HEK293 (cell line): ENCODE data around the gene RIMS4.

ENCODE experiments used
- GLI2 ChIP-seq: fragments of 450-650 bp; formaldehyde crosslinking; IDR thresholded peaks from 2 replicates; pipeline ENCODE4; 2017; ENCODE audit warnings: missing biosample characterization, missing genetic modification characterization, low read depth, borderline replicate concordance
- HOXC10 ChIP-seq: sonication (generic); formaldehyde crosslinking; IDR thresholded peaks from 2 replicates; pipeline ENCODE4 v1.8.1; 2023; ENCODE audit warnings: mild to moderate bottlenecking, missing genetic modification reagents
- HOXD13 ChIP-seq: sonication (generic); formaldehyde crosslinking; IDR thresholded peaks from 2 replicates; pipeline ENCODE4 v1.8.0; 2022; ENCODE audit warnings: missing genetic modification reagents, borderline replicate concordance
- KLF7 ChIP-seq: fragments of 450-650 bp; formaldehyde crosslinking; IDR thresholded peaks from 2 replicates; pipeline ENCODE4 v1.5.1; 2016; ENCODE audit warnings: missing biosample characterization, missing genetic modification characterization, borderline replicate concordance
- KLF8 ChIP-seq: fragments of 450-650 bp; formaldehyde crosslinking; IDR thresholded peaks from 2 replicates; pipeline ENCODE4 v1.5.1; 2016; ENCODE audit warnings: missing biosample characterization, missing genetic modification characterization
- OVOL3 ChIP-seq: fragments of 450-650 bp; formaldehyde crosslinking; IDR thresholded peaks from 2 replicates; pipeline ENCODE4 v1.5.1; 2016; ENCODE audit warnings: missing biosample characterization, missing genetic modification characterization
- REPIN1 ChIP-seq: fragments of 450-650 bp; formaldehyde crosslinking; IDR thresholded peaks from 2 replicates; pipeline ENCODE4 v1.5.1; 2017; ENCODE audit warnings: missing biosample characterization, missing genetic modification characterization, low read depth
- SP3 ChIP-seq: fragments of 450-650 bp; formaldehyde crosslinking; IDR thresholded peaks from 2 replicates; pipeline ENCODE4 v1.5.1; 2016; ENCODE audit warnings: missing biosample characterization, missing genetic modification characterization
- SP7 ChIP-seq: fragments of 450-650 bp; formaldehyde crosslinking; IDR thresholded peaks from 2 replicates; pipeline ENCODE4 v1.5.1; 2016; ENCODE audit warnings: missing biosample characterization, missing genetic modification characterization
- ZBTB44 ChIP-seq: fragments of 450-650 bp; IDR thresholded peaks from 2 replicates; pipeline ENCODE4 v1.5.1; 2018; ENCODE audit warnings: missing biosample characterization, mild to moderate bottlenecking, missing genetic modification characterization
- ZBTB48 ChIP-seq: fragments of 450-650 bp; formaldehyde crosslinking; IDR thresholded peaks from 2 replicates; pipeline ENCODE4 v1.5.1; 2016; ENCODE audit warnings: missing biosample characterization, missing genetic modification characterization
- ZBTB8A ChIP-seq: fragments of 450-650 bp; formaldehyde crosslinking; IDR thresholded peaks from 2 replicates; pipeline ENCODE4 v1.5.1; 2016; ENCODE audit warnings: missing biosample characterization, missing genetic modification characterization
- ZFP3 ChIP-seq: fragments of 450-650 bp; formaldehyde crosslinking; IDR thresholded peaks from 2 replicates; pipeline ENCODE4 v1.5.1; 2016; ENCODE audit warnings: low read depth, missing biosample characterization, missing genetic modification characterization
- ZNF140 ChIP-seq: fragments of 450-650 bp; formaldehyde crosslinking; IDR thresholded peaks from 2 replicates; pipeline ENCODE4 v1.5.1; 2016; ENCODE audit warnings: missing biosample characterization, missing genetic modification characterization
- ZNF146 ChIP-seq: fragments of 450-650 bp; formaldehyde crosslinking; IDR thresholded peaks from 2 replicates; pipeline ENCODE4 v1.5.1; 2016; ENCODE audit warnings: missing biosample characterization, missing genetic modification characterization
- ZNF157 ChIP-seq: fragments of 450-650 bp; formaldehyde crosslinking; IDR thresholded peaks from 2 replicates; pipeline ENCODE4 v1.5.1; 2016; ENCODE audit warnings: missing biosample characterization, missing genetic modification characterization
- ZNF16 ChIP-seq: fragments of 450-650 bp; formaldehyde crosslinking; IDR thresholded peaks from 2 replicates; pipeline ENCODE4 v1.5.1; 2016; ENCODE audit warnings: low read depth, missing biosample characterization, missing genetic modification characterization
- ZNF2 ChIP-seq: fragments of 450-650 bp; formaldehyde crosslinking; IDR thresholded peaks from 2 replicates; pipeline ENCODE4 v1.5.1; 2016; ENCODE audit warnings: missing biosample characterization, missing genetic modification characterization
- ZNF214 ChIP-seq: fragments of 450-650 bp; formaldehyde crosslinking; IDR thresholded peaks from 2 replicates; pipeline ENCODE4 v1.5.1; 2017; ENCODE audit warnings: missing biosample characterization, mild to moderate bottlenecking, missing genetic modification characterization, borderline replicate concordance
- ZNF239 ChIP-seq: fragments of 450-650 bp; formaldehyde crosslinking; IDR thresholded peaks from 2 replicates; pipeline ENCODE4 v1.5.1; 2016; ENCODE audit warnings: missing biosample characterization, missing genetic modification characterization
- ZNF302 ChIP-seq: fragments of 450-650 bp; formaldehyde crosslinking; IDR thresholded peaks from 2 replicates; pipeline ENCODE4 v1.5.1; 2016; ENCODE audit warnings: missing biosample characterization, missing genetic modification characterization, low read depth
- ZNF37A ChIP-seq: fragments of 450-650 bp; IDR thresholded peaks from 2 replicates; pipeline ENCODE4 v1.5.1; 2018; ENCODE audit warnings: missing biosample characterization, missing genetic modification characterization
- ZNF433 ChIP-seq: fragments of 450-650 bp; formaldehyde crosslinking; IDR thresholded peaks from 2 replicates; pipeline ENCODE4 v1.5.1; 2016; ENCODE audit warnings: missing biosample characterization, missing genetic modification characterization, low read depth
- ZNF473 ChIP-seq: fragments of 450-650 bp; formaldehyde crosslinking; IDR thresholded peaks from 2 replicates; pipeline ENCODE4 v1.5.1; 2017; ENCODE audit warnings: missing biosample characterization, missing genetic modification characterization
- ZNF521 ChIP-seq: fragments of 450-650 bp; formaldehyde crosslinking; IDR thresholded peaks from 2 replicates; pipeline ENCODE4 v1.5.1; 2017; ENCODE audit warnings: missing biosample characterization, mild to moderate bottlenecking, missing genetic modification characterization
- ZNF561 ChIP-seq: fragments of 450-650 bp; IDR thresholded peaks from 2 replicates; pipeline ENCODE4 v1.5.1; 2018; ENCODE audit warnings: missing biosample characterization, missing genetic modification characterization, borderline replicate concordance
- ZNF624 ChIP-seq: fragments of 450-650 bp; formaldehyde crosslinking; IDR thresholded peaks from 2 replicates; pipeline ENCODE4 v1.5.1; 2017; ENCODE audit warnings: missing biosample characterization, missing genetic modification characterization
- ZNF626 ChIP-seq: fragments of 450-650 bp; sonication (Bioruptor Pico); formaldehyde crosslinking; IDR thresholded peaks from 2 replicates; pipeline ENCODE4 v1.5.1; 2018; ENCODE audit warnings: missing biosample characterization, missing genetic modification characterization, inconsistent platforms
- ZNF629 ChIP-seq: fragments of 450-650 bp; formaldehyde crosslinking; IDR thresholded peaks from 2 replicates; pipeline ENCODE4 v1.5.1; 2017; ENCODE audit warnings: missing biosample characterization, missing genetic modification characterization
- ZNF658 ChIP-seq: fragments of 450-650 bp; formaldehyde crosslinking; IDR thresholded peaks from 2 replicates; pipeline ENCODE4; 2016; ENCODE audit warnings: missing biosample characterization, missing genetic modification characterization
- ZNF692 ChIP-seq: fragments of 450-650 bp; formaldehyde crosslinking; IDR thresholded peaks from 2 replicates; pipeline ENCODE4 v1.5.1; 2016; ENCODE audit warnings: missing biosample characterization, missing genetic modification characterization
- ZNF747 ChIP-seq: fragments of 450-650 bp; formaldehyde crosslinking; IDR thresholded peaks from 2 replicates; pipeline ENCODE4 v1.5.1; 2016; ENCODE audit warnings: missing biosample characterization, missing genetic modification characterization
- ZSCAN16 ChIP-seq: fragments of 450-650 bp; formaldehyde crosslinking; IDR thresholded peaks from 2 replicates; pipeline ENCODE4 v1.5.1; 2016; ENCODE audit warnings: missing biosample characterization, missing genetic modification characterization
- TF ChIP-seq, protein P1 (sequence below): fragments of 450-650 bp; formaldehyde crosslinking; IDR thresholded peaks from 2 replicates; pipeline ENCODE4 v1.5.1; 2016; ENCODE audit warnings: missing biosample characterization, missing genetic modification characterization
- TF ChIP-seq, protein P2 (sequence below): fragments of 450-650 bp; formaldehyde crosslinking; IDR thresholded peaks from 2 replicates; pipeline ENCODE4; 2016; ENCODE audit warnings: missing biosample characterization, missing genetic modification characterization
- TF ChIP-seq, protein P3 (sequence below): fragments of 450-650 bp; formaldehyde crosslinking; optimal IDR thresholded peaks from 2 replicates; pipeline ENCODE3; 2016; ENCODE audit warnings: missing biosample characterization, mild to moderate bottlenecking, missing genetic modification characterization

The RIMS4 gene

DNA sequence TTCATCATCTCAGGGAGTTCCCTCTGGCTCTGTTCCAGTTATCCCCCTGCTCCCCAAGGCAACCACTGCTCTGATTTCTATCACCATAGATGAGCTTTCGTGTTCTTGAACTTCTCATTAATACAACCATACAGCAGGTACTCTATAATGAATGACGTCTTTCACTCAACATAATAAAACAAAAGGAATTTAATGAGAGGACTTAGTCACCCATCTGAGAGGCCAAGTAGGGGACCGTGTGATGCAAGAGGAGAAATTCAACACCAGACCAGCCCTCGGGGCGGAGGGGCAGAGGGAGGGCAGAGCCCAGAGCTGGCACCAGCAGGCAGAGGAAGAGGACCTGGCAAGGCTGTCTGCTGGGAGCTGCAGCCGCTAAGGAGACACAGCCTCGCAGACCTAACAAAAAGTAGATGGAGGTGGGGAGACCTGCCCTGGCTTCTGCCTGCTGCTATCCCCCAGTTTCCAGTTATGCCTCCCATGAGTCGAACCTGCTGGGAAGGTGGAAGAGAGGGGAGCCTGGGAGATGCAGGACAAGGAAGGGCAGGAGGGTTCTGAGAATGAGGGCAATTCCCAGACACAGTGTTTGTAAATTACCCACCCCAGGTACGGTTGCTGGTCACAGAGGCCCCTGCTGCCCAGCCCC lies 81.4 kb downstream of the RIMS4 start (continued):
- TF ChIP-seq, protein P1, sequence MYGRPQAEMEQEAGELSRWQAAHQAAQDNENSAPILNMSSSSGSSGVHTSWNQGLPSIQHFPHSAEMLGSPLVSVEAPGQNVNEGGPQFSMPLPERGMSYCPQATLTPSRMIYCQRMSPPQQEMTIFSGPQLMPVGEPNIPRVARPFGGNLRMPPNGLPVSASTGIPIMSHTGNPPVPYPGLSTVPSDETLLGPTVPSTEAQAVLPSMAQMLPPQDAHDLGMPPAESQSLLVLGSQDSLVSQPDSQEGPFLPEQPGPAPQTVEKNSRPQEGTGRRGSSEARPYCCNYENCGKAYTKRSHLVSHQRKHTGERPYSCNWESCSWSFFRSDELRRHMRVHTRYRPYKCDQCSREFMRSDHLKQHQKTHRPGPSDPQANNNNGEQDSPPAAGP (tag by site-specific recombination), result peak; percentile 94
- peak; percentile 77 for TF ChIP-seq ZBTB48 (tag by site-specific recombination)
- TF ChIP-seq ZNF146 (tag by site-specific recombination), result 0 out of 2 replicates have a peak, but pooled peaks have one; percentile 14
- no peak for TF ChIP-seq ZNF16
- TF ChIP-seq, protein P2, sequence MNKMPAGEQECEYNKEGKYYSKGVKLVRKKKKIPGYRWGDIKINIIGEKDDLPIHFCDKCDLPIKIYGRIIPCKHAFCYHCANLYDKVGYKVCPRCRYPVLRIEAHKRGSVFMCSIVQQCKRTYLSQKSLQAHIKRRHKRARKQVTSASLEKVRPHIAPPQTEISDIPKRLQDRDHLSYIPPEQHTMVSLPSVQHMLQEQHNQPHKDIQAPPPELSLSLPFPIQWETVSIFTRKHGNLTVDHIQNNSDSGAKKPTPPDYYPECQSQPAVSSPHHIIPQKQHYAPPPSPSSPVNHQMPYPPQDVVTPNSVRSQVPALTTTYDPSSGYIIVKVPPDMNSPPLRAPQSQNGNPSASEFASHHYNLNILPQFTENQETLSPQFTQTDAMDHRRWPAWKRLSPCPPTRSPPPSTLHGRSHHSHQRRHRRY (tag by site-specific recombination), result no peak
- no peak for TF ChIP-seq ZNF521 (tag by site-specific recombination)
- TF ChIP-seq ZNF561 (tag by site-specific recombination), result peak; percentile 94
- peak; percentile 93; the same call in 1 of the 2 replicates for TF ChIP-seq ZNF692 (tag by site-specific recombination)
- TF ChIP-seq GLI2 (tag by site-specific recombination), result peak; percentile 23; the same call in 1 of the 2 replicates
- no peak for TF ChIP-seq ZNF433 (tag by site-specific recombination)
- TF ChIP-seq ZNF624 (tag by site-specific recombination), result no peak
- TF ChIP-seq REPIN1 (tag by site-specific recombination), result no peak
- TF ChIP-seq ZNF239, result no peak
- TF ChIP-seq, protein P3, sequence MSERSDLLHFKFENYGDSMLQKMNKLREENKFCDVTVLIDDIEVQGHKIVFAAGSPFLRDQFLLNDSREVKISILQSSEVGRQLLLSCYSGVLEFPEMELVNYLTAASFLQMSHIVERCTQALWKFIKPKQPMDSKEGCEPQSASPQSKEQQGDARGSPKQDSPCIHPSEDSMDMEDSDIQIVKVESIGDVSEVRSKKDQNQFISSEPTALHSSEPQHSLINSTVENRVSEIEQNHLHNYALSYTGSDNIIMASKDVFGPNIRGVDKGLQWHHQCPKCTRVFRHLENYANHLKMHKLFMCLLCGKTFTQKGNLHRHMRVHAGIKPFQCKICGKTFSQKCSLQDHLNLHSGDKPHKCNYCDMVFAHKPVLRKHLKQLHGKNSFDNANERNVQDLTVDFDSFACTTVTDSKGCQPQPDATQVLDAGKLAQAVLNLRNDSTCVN (tag by site-specific recombination), result no peak
- TF ChIP-seq KLF7 (tag by site-specific recombination), result 0 out of 2 replicates have a peak, but pooled peaks have one; percentile 46
- peak; percentile 60 for TF ChIP-seq SP3 (tag by site-specific recombination)
- no peak for TF ChIP-seq ZNF626 (tag by site-specific recombination)
- no peak for TF ChIP-seq ZNF473
- TF ChIP-seq HOXD13 (CRISPR knock-in tag), result 0 out of 2 replicates have a peak, but pooled peaks have one; percentile 12
- no peak for TF ChIP-seq ZNF747 (tag by site-specific recombination)
- TF ChIP-seq ZNF157 (tag by site-specific recombination), result no peak
- peak; percentile 49; the same call in 1 of the 2 replicates for TF ChIP-seq OVOL3 (tag by site-specific recombination)
- TF ChIP-seq ZNF37A, result no peak
- TF ChIP-seq ZNF658 (tag by site-specific recombination), result no peak
- peak; percentile 92 for TF ChIP-seq KLF8
- TF ChIP-seq ZBTB8A (tag by site-specific recombination), result peak; percentile 64
- no peak for TF ChIP-seq ZNF140
- no peak for TF ChIP-seq HOXC10
- TF ChIP-seq ZSCAN16 (tag by site-specific recombination), result no peak
- peak; percentile 17; the same call in 1 of the 2 replicates for TF ChIP-seq ZNF2 (tag by site-specific recombination)
- TF ChIP-seq SP7 (tag by site-specific recombination), result peak; percentile 98
- TF ChIP-seq ZNF302, result no peak
- no peak for TF ChIP-seq ZNF214 (tag by site-specific recombination)
- TF ChIP-seq ZNF629, result peak; percentile 99
- TF ChIP-seq ZBTB44, result 0 out of 2 replicates have a peak, but pooled peaks have one; percentile 28
- no peak for TF ChIP-seq ZFP3 (tag by site-specific recombination)
